BE2C (cell line): Measurements from ENCODE around the gene YRDC.

Experiments used
- DNase-seq: peaks from one replicate; pipeline ENCODE4 v3.0.0-alpha.2; 2020
- H3K27me3 ChIP-seq: fragments of 250-450 bp; sonication (Bioruptor Pico); 2 replicates; pipeline ENCODE4 v1.5.1; 2020; ENCODE audit warnings: mild to moderate bottlenecking
- H3K36me3 ChIP-seq: fragments of 250-450 bp; sonication (Bioruptor Pico); 2 replicates; pipeline ENCODE4 v1.5.1; 2020; ENCODE audit warnings: mild to moderate bottlenecking
- H3K4me1 ChIP-seq: fragments of 250-450 bp; sonication (Bioruptor Pico); 2 replicates; pipeline ENCODE4 v1.5.1; 2020
- H3K4me3 ChIP-seq: 2 replicates; pipeline ENCODE4 v1.5.1; 2011; ENCODE audit warnings: low read depth, low read length
- H3K9me3 ChIP-seq: fragments of 250-450 bp; sonication (Bioruptor Pico); 2 replicates; pipeline ENCODE4 v1.5.1; 2020
- CTCF ChIP-seq: IDR thresholded peaks from 2 replicates; pipeline ENCODE4 v1.5.1; 2012; ENCODE audit warnings: mild to moderate bottlenecking, low read depth, low read length

The YRDC gene

GRCh38 chr1:37828410-37829074 is 20.5 kb upstream of the YRDC start:
- Histone ChIP-seq H3K36me3 (no peaks in the 10 kb centered on the region; the same call in 1 of the 2 replicates), H3K4me1 (no peaks in the 10 kb centered on the region), H3K27me3 (no peaks in the 10 kb centered on the region), H3K4me3 (no peak overlapping the region), H3K9me3 (no peaks in the 10 kb centered on the region)
- no peak for DNase-seq
- TF ChIP-seq CTCF: no peak

DNA sequence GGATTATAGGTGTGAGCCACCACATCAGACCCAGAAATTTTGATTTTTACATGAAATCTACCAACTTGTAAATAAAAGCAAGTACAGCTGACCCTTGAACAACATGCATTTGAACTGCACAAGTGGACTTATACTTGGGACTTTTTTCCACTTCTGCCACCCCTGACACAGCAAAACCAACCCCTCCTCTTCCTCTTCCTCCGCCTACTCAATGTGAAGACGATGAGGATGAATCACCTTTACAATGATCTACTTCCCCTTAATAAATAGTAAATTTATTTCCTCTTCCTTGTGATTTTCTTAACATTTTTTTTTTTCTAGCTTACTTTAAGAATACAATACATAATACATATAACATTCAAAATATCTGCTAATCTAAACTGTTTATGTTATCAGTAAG is 17.5 kb upstream of the YRDC start:
- TF ChIP-seq CTCF: no peak
- DNase-seq: no peak
- no peaks in the 10 kb centered on the region for H3K4me1 ChIP-seq
- H3K36me3 ChIP-seq: no peaks in the 10 kb centered on the region
- no peaks in the 10 kb centered on the region for H3K9me3 ChIP-seq
- H3K4me3 ChIP-seq: no peak overlapping the region
- no peaks in the 10 kb centered on the region for H3K27me3 ChIP-seq

DNA sequence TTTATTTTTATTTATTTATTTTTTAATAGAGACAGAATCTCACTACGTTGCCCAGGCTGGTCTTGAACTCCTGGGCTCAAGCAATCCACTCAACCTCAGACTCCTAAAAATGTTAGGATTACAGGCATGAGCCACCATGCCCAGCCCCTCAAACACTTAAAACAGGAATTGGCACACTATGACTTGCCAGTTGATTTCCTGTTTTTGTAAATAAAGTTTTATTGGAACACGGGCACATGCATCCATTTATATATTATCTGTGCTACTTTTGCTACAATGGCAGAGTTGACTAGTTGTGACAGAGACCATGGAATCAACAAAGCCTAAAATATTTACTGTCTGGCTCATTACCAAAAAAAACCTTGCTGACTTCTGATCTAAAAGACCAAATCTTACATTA is 16.0 kb upstream of the YRDC start:
- Histone ChIP-seq H3K36me3 (no peaks in the 10 kb centered on the region), H3K4me3 (no peak overlapping the region), H3K27me3 (no peaks in the 10 kb centered on the region), H3K9me3 (no peaks in the 10 kb centered on the region), H3K4me1 (no peaks in the 10 kb centered on the region)
- TF ChIP-seq CTCF: no peak
- no peak for DNase-seq

DNA sequence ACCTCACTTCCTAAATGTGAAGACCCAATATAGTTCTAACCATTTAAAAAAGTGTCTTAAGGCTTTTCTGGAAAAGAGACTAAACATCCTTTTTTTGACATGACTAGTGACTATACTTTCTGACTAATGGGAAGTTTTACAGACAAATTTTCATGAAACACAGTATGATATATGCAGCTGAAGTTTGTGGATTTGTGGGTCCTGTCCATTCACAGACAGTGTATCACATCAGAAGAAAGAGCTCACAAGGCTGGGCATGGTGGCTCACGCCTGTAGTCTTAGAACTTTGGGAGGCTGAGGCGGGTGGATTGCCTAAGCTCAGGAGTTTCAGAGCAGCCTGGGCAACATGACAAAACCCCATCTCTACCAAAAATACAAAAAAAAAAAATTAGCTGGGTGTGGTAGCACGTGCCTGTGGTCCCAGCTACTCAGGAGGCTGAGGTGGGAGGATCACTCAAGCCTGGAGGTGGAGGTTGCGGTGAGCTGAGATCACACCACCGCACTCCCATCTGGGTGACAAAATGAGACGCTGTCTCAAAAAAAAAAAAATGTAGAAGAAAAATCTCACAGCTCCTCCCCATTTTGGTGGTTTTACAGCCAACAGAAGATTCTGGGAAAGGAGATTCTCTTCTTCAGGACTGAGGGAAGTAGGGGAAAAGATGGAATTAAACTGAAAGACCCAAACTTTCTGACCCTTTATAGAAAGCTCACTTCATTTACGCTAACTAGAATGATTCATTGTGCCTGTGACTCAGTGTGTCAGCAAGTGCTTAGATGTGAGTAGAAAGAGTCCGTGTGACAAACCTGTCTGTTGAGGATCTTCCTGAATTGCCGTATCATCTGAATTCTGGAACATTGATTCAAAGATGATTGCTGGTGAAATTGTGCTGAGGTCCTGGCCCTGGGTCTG is 15.2 kb upstream of the YRDC start:
- H3K27me3 ChIP-seq: no peaks in the 10 kb centered on the region
- no peaks in the 10 kb centered on the region for H3K9me3 ChIP-seq
- DNase-seq: no peak
- no peak for TF ChIP-seq CTCF
- H3K36me3 ChIP-seq: no peaks in the 10 kb centered on the region
- H3K4me1 ChIP-seq: no peaks in the 10 kb centered on the region
- H3K4me3 ChIP-seq: no peak overlapping the region

DNA sequence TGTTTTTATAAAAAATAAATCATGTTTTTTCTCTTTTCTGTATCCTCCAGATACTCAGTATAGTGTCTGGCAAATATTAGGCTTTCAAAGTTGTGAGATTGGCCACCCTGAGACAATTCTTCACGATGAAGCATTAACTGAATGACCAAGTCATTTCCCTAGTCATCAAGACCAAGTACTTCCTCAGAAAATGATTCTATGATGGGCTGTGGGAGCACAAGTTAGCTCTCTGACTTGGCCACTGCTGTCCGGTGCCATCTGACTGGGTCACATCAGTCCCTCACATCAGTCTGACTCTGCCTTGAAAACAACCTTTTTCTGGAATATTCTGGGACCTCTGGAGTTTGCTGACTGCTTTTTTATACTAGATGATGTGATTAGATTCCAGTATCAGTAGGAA is 13.5 kb upstream of the YRDC start:
- DNase-seq: no peak
- Histone ChIP-seq H3K4me3 (no peak overlapping the region), H3K27me3 (no peaks in the 10 kb centered on the region), H3K4me1 (no peaks in the 10 kb centered on the region), H3K36me3 (no peaks in the 10 kb centered on the region), H3K9me3 (no peaks in the 10 kb centered on the region)
- no peak for TF ChIP-seq CTCF

DNA sequence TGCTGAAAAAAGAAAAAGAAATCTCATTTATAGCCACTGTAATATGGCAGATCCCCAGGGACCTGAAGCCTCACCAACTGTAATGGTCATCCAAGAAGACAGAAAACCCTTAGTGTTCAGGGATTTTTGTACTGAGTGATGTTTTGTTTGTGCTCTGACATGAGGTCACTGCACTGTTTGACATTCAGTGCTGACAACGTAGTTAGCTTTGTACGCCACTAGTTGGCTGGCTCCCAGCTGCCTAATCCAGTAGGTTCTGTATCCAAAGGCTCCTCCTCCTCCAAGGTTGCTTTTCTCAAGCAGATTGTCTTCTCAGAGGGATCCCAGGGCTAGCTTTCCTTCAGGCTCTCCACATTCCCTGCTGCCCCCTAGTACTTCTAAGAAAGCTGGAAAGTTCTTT is 9.5 kb upstream of the YRDC start:
- DNase-seq: no peak
- H3K9me3 ChIP-seq: no peaks in the 10 kb centered on the region
- no peaks in the 10 kb centered on the region for H3K27me3 ChIP-seq
- no peaks in the 10 kb centered on the region for H3K36me3 ChIP-seq
- TF ChIP-seq CTCF: no peak
- H3K4me3 ChIP-seq: no peak overlapping the region
- H3K4me1 ChIP-seq: no peaks in the 10 kb centered on the region
